H9 (cell line): ENCODE results near the gene SYNPO2. TPM values are rescaled to one million over a fixed set of nuclear protein-coding genes. Genes with fewer than 3 reads are reported as not detected.

Experiments
- DNase-seq: peaks from one replicate; pipeline ENCODE4 v3.0.0-alpha.2; 2017
- H2AFZ ChIP-seq: one replicate; pipeline ENCODE4 v1.6.1; 2013; ENCODE audit warnings: mild to moderate bottlenecking, low read length, control low read depth, moderate library complexity
- H2AK5ac ChIP-seq: 2 replicates; pipeline ENCODE4 v1.6.1; 2013; ENCODE audit warnings: low read length, control low read depth, mixed read lengths; ENCODE audit not compliant: insufficient read length
- H2BK120ac ChIP-seq: one replicate; pipeline ENCODE4 v1.6.1; 2013; ENCODE audit warnings: low read depth, mild to moderate bottlenecking, low read length, control low read depth, inconsistent platforms; ENCODE audit not compliant: poor library complexity, severe bottlenecking
- H2BK12ac ChIP-seq: 2 replicates; pipeline ENCODE4 v1.6.1; 2013; ENCODE audit warnings: low read length, control low read depth, mixed read lengths, low read depth; ENCODE audit not compliant: insufficient read length
- H2BK15ac ChIP-seq: 2 replicates; pipeline ENCODE4 v1.6.1; 2013; ENCODE audit warnings: low read depth, low read length, control low read depth
- H2BK20ac ChIP-seq: one replicate; pipeline ENCODE4 v1.6.1; 2013; ENCODE audit warnings: low read depth, mild to moderate bottlenecking, low read length, control low read depth, inconsistent platforms; ENCODE audit not compliant: poor library complexity, severe bottlenecking
- H2BK5ac ChIP-seq: 2 replicates; pipeline ENCODE4 v1.6.1; 2013; ENCODE audit warnings: low read length, control low read depth, mixed read lengths; ENCODE audit not compliant: insufficient read length
- H3K14ac ChIP-seq: 2 replicates; pipeline ENCODE4 v1.6.1; 2013; ENCODE audit warnings: low read length, control low read depth; ENCODE audit not compliant: insufficient read depth
- H3K18ac ChIP-seq: 2 replicates; pipeline ENCODE4 v1.6.1; 2013; ENCODE audit warnings: low read depth, mild to moderate bottlenecking, mixed read lengths, low read length, control low read depth; ENCODE audit not compliant: insufficient read length
- H3K23ac ChIP-seq: 2 replicates; pipeline ENCODE4 v1.6.1; 2013; ENCODE audit warnings: low read length, control low read depth, mixed read lengths, low read depth; ENCODE audit not compliant: insufficient read length
- H3K23me2 ChIP-seq: 2 replicates; pipeline ENCODE4 v1.6.1; 2013; ENCODE audit warnings: low read depth, mild to moderate bottlenecking, mixed read lengths, low read length, control low read depth; ENCODE audit not compliant: insufficient read length, poor library complexity, severe bottlenecking
- H3K27ac ChIP-seq: 2 replicates; pipeline ENCODE4 v1.5.1; 2013; ENCODE audit warnings: low read length, control low read depth, mixed read lengths, low read depth; ENCODE audit not compliant: insufficient read length
- H3K27me3 ChIP-seq: 2 replicates; pipeline ENCODE4 v1.6.1; 2013; ENCODE audit warnings: low read length, control low read depth, inconsistent platforms; ENCODE audit not compliant: insufficient read depth
- H3K4ac ChIP-seq: 2 replicates; pipeline ENCODE4 v1.6.1; 2013; ENCODE audit warnings: low read depth, mild to moderate bottlenecking, control low read depth, inconsistent platforms, low read length, moderate library complexity
- H3K4me1 ChIP-seq: 2 replicates; pipeline ENCODE4 v1.6.1; 2013; ENCODE audit warnings: low read length, control low read depth, inconsistent platforms; ENCODE audit not compliant: insufficient read depth
- H3K4me2 ChIP-seq: 2 replicates; pipeline ENCODE4 v1.6.1; 2013; ENCODE audit warnings: low read length, control low read depth, mixed read lengths; ENCODE audit not compliant: insufficient read length, insufficient read depth
- H3K56ac ChIP-seq: 2 replicates; pipeline ENCODE4 v1.6.1; 2013; ENCODE audit warnings: low read depth, mild to moderate bottlenecking, mixed read lengths, low read length, control low read depth; ENCODE audit not compliant: insufficient read length
- H3K79me1 ChIP-seq: 2 replicates; pipeline ENCODE4 v1.6.1; 2013; ENCODE audit warnings: low read depth, mild to moderate bottlenecking, moderate library complexity, low read length, control low read depth, inconsistent platforms; ENCODE audit not compliant: insufficient read depth, poor library complexity, severe bottlenecking
- H3K79me2 ChIP-seq: 2 replicates; pipeline ENCODE4 v1.6.1; 2013; ENCODE audit warnings: low read length, control low read depth, inconsistent platforms; ENCODE audit not compliant: insufficient read depth
- H3K9ac ChIP-seq: 2 replicates; pipeline ENCODE4 v1.6.1; 2013; ENCODE audit warnings: low read length, control low read depth, mixed read lengths; ENCODE audit not compliant: insufficient read length; ENCODE audit errors: extremely low read depth
- H3K9me3 ChIP-seq: one replicate; pipeline ENCODE4 v1.6.1; 2013; ENCODE audit warnings: low read depth, low read length, inconsistent platforms; ENCODE audit not compliant: control insufficient read depth
- H3T11ph ChIP-seq: one replicate; pipeline ENCODE4 v1.6.1; 2013; ENCODE audit warnings: mild to moderate bottlenecking, low read length, control low read depth, inconsistent platforms
- H4K20me1 ChIP-seq: one replicate; pipeline ENCODE4 v1.6.1; 2013; ENCODE audit not compliant: control insufficient read depth, insufficient read length, insufficient read depth
- H4K5ac ChIP-seq: 2 replicates; pipeline ENCODE4 v1.6.1; 2013; ENCODE audit warnings: low read depth, mild to moderate bottlenecking, mixed read lengths, low read length, control low read depth; ENCODE audit not compliant: insufficient read length
- H4K8ac ChIP-seq: replicated peaks from 2 replicates; pipeline ENCODE4 v1.6.1; 2013; ENCODE audit warnings: low read length, control low read depth, mixed read lengths, low read depth; ENCODE audit not compliant: insufficient read length
- H4K91ac ChIP-seq: 2 replicates; pipeline ENCODE4 v1.6.1; 2013; ENCODE audit warnings: low read depth, mild to moderate bottlenecking, moderate library complexity, mixed read lengths, low read length, control low read depth; ENCODE audit not compliant: insufficient read length
- H3K27ac Mint-ChIP-seq, 3 experiments: 2 replicates in 2 of 3; 3 replicates in 1 of 3; pipeline ENCODE4 v1.8.0; 2020 to 2021; ENCODE audit warnings: mixed read lengths in 3 of 3, mild to moderate bottlenecking in 1 of 3, moderate library complexity in 1 of 3
- H3K27me3 Mint-ChIP-seq: 2 replicates; pipeline ENCODE4 v1.8.0; 2021; ENCODE audit warnings: low read depth, mild to moderate bottlenecking, moderate library complexity, mixed read lengths
- H3K36me3 Mint-ChIP-seq, 3 experiments: 2 replicates in 2 of 3; 3 replicates in 1 of 3; pipeline ENCODE4 v1.8.0; 2020 to 2021; ENCODE audit warnings: low read depth in 3 of 3, mixed read lengths in 3 of 3; ENCODE audit not compliant: insufficient read depth in 1 of 3
- H3K4me1 Mint-ChIP-seq, 2 experiments: 2 replicates each; pipeline ENCODE4 v1.8.0; 2020; ENCODE audit warnings: mixed read lengths in 2 of 2
- H3K4me3 Mint-ChIP-seq, 2 experiments: 2 replicates in 1 of 2; 3 replicates in 1 of 2; pipeline ENCODE4 v1.8.0; 2020 to 2021; ENCODE audit warnings: mild to moderate bottlenecking in 2 of 2, mixed read lengths in 2 of 2, moderate library complexity in 1 of 2
- H3K9me3 Mint-ChIP-seq, 2 experiments: 2 replicates in 1 of 2; 3 replicates in 1 of 2; pipeline ENCODE4 v1.8.0; 2020; ENCODE audit warnings: mild to moderate bottlenecking in 2 of 2, mixed read lengths in 2 of 2, moderate library complexity in 1 of 2
- WGBS: extraction: QIAGEN DNeasy Blood & Tissue Kit; methylation state at CpG from one replicate; pipeline ENCODE4 v1.1.7; 2013; ENCODE audit warnings: missing lambda C conversion rate, low lambda C conversion rate, mixed read lengths; ENCODE audit not compliant: insufficient read length; ENCODE audit errors: extremely low coverage; 5-methylcytosine and 5-hydroxymethylcytosine counted together
- total RNA-seq: library from RNA; stranded (reverse); gene quantifications from 2 replicates; pipeline ENCODE4 v1.2.1, GENCODE V29; 2021
- TF ChIP-seq, protein P1 (sequence below): fragments of 200-600 bp; sonication (generic); conservative IDR thresholded peaks from 3 replicates; pipeline ENCODE4 v1.8.0; 2021; ENCODE audit warnings: antibody characterized with exemption, mild to moderate bottlenecking

Gene SYNPO2
- total RNA-seq, 1 experiment from 2014 or later, result 1.1 TPM

DNA sequence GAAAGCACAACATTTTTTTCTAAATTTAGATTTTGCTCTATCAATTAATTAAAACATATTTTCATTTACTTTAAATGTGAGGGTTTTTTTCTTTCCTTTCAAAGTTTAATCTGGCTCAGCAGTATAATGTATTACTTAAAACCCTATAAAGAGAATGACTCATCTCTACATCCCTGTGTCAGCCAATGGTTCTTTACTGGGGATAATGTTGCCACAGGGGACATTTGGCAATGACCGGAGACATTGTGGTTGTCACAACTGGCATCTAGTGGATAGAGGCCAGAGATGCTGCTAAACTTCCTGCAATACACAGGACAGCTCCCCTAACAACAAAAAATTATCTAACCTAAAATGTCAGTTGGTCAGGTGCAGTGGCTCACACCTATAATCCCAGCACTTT, 53.8 kb downstream of the SYNPO2 start:
- H3K79me2 ChIP-seq, result no peaks in the 10 kb centered on the region
- no CpG with 5 or more reads among the region's 1 CpG for WGBS
- H2AFZ ChIP-seq, result no peak overlapping the region
- H3K18ac ChIP-seq, result no peak overlapping the region
- peaks cover 3% of the 10 kb centered on the region; the same call in 1 of the 2 replicates for H3K4me1 ChIP-seq
- Mint-ChIP-seq H3K36me3 (no peaks in the 10 kb centered on the region), H3K4me3 (no peak overlapping the region), H3K27ac (no peak overlapping the region), H3K9me3 (no peaks in the 10 kb centered on the region), H3K27me3 (no peaks in the 10 kb centered on the region), H3K4me1 (peaks cover 19 to 21% of the 10 kb centered on the region in 2 experiments)
- H3K4ac ChIP-seq, result no peak overlapping the region
- no peak overlapping the region for H2BK20ac ChIP-seq
- H3K9me3 ChIP-seq, result no peaks in the 10 kb centered on the region
- no peak overlapping the region for H3K9ac ChIP-seq
- H3K14ac ChIP-seq, result no peak overlapping the region
- no peak overlapping the region for H3K4me2 ChIP-seq
- no peak overlapping the region for H3K56ac ChIP-seq
- no peak overlapping the region for H3K27ac ChIP-seq
- no peak overlapping the region for H2BK12ac ChIP-seq
- no peak overlapping the region for H2AK5ac ChIP-seq
- TF ChIP-seq, protein P1, sequence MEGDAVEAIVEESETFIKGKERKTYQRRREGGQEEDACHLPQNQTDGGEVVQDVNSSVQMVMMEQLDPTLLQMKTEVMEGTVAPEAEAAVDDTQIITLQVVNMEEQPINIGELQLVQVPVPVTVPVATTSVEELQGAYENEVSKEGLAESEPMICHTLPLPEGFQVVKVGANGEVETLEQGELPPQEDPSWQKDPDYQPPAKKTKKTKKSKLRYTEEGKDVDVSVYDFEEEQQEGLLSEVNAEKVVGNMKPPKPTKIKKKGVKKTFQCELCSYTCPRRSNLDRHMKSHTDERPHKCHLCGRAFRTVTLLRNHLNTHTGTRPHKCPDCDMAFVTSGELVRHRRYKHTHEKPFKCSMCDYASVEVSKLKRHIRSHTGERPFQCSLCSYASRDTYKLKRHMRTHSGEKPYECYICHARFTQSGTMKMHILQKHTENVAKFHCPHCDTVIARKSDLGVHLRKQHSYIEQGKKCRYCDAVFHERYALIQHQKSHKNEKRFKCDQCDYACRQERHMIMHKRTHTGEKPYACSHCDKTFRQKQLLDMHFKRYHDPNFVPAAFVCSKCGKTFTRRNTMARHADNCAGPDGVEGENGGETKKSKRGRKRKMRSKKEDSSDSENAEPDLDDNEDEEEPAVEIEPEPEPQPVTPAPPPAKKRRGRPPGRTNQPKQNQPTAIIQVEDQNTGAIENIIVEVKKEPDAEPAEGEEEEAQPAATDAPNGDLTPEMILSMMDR, result no peak
- H3K23ac ChIP-seq, result no peak overlapping the region
- H4K8ac ChIP-seq, result no peak overlapping the region
- no peak for DNase-seq
- no peaks in the 10 kb centered on the region for H3K79me1 ChIP-seq
- no peak overlapping the region for H4K91ac ChIP-seq
- H3T11ph ChIP-seq, result no peak overlapping the region
- no peaks in the 10 kb centered on the region for H3K23me2 ChIP-seq
- no peaks in the 10 kb centered on the region for H3K27me3 ChIP-seq
- no peak overlapping the region for H2BK15ac ChIP-seq
- no peak overlapping the region for H4K5ac ChIP-seq
- no peak overlapping the region for H2BK120ac ChIP-seq
- no peak overlapping the region for H2BK5ac ChIP-seq
- H4K20me1 ChIP-seq, result no peaks in the 10 kb centered on the region
